Activated B cell treated with CpG ODN at 0.5 μM for 24 hours (primary cell): ENCODE data around the gene GALNT2. TPM values are rescaled to one million over a fixed set of nuclear protein-coding genes. Genes with fewer than 3 reads are reported as not detected.

Source experiments
- ATAC-seq: fragments of 200-7000 bp; cut with Tn5 transposase; one replicate; pipeline ENCODE4 v1.10.0; 2021; ENCODE audit warnings: low read depth, mild to moderate bottlenecking, moderate library complexity
- CTCF ChIA-PET: fragments of 350-600 bp; sonication (Branson Sonifier 250); formaldehyde crosslinking; loops from one replicate; lab custom pipeline; 2021; ENCODE audit warnings: antibody characterized with exemption; lab: Charles Lee
- POLR2A ChIA-PET: fragments of 350-600 bp; sonication (Branson Sonifier 250); formaldehyde crosslinking; loops from one replicate; lab custom pipeline; 2021; ENCODE audit warnings: antibody characterized with exemption; lab: Charles Lee
- DNase-seq: peaks from one replicate; pipeline ENCODE4 v3.0.0; 2022
- H3K27ac Mint-ChIP-seq: one replicate; pipeline ENCODE4 v1.8.0; 2020; ENCODE audit warnings: mixed read lengths
- H3K27me3 Mint-ChIP-seq: one replicate; pipeline ENCODE4 v1.8.0; 2021; ENCODE audit warnings: mixed read lengths
- H3K36me3 Mint-ChIP-seq: one replicate; pipeline ENCODE4 v1.8.0; 2021; ENCODE audit warnings: low read depth, mixed read lengths
- H3K4me1 Mint-ChIP-seq: one replicate; pipeline ENCODE4 v1.8.0; 2021; ENCODE audit warnings: mixed read lengths
- H3K4me3 Mint-ChIP-seq: one replicate; pipeline ENCODE4 v1.8.0; 2020; ENCODE audit warnings: mild to moderate bottlenecking, mixed read lengths
- H3K9me3 Mint-ChIP-seq: one replicate; pipeline ENCODE4 v1.8.0; 2020; ENCODE audit warnings: mixed read lengths
- CTCF ChIP-seq: fragments of 200-600 bp; IDR thresholded peaks from one replicate; pipeline ENCODE4 v1.8.0; 2022; ENCODE audit warnings: antibody characterized with exemption, mild to moderate bottlenecking
- intact Hi-C: fragments of 100-400 bp; cut with micrococcal nuclease; formaldehyde crosslinking; loops from one replicate; pipeline ENCODE4 v1.15.1; 2024
- total RNA-seq: library from RNA; stranded (reverse); gene quantifications from 2 replicates; pipeline ENCODE4 v1.2.3, GENCODE V29; 2022

The GALNT2 gene
- total RNA-seq, 1 donor from 2014 or later = 108 TPM

GRCh38 chr1:230050973-230051735 lies 15.9 kb upstream of the GALNT2 start:
- ChIA-PET POLR2A (no interaction called here), CTCF (no interaction called here)
- no peak for TF ChIP-seq CTCF
- ATAC-seq (no peak), DNase-seq (no peak)
- no peak overlapping the region for H3K4me3 Mint-ChIP-seq
- no peak overlapping the region for H3K27ac Mint-ChIP-seq
- peaks cover 2% of the 10 kb centered on the region for H3K9me3 Mint-ChIP-seq
- no peaks in the 10 kb centered on the region for H3K36me3 Mint-ChIP-seq
- intact Hi-C loops = no loop called here
- peaks cover 4% of the 10 kb centered on the region for H3K4me1 Mint-ChIP-seq
- H3K27me3 Mint-ChIP-seq = peaks cover 6% of the 10 kb centered on the region

- POLR2A ChIA-PET = no interaction called here
- DNase-seq (no peak), ATAC-seq (no peak)
- Mint-ChIP-seq H3K27ac (no peak overlapping the region), H3K27me3 (peaks cover 4% of the 10 kb centered on the region), H3K4me1 (peaks cover 4% of the 10 kb centered on the region), H3K4me3 (no peak overlapping the region), H3K36me3 (no peaks in the 10 kb centered on the region), H3K9me3 (peaks cover 2% of the 10 kb centered on the region)
- no peak for TF ChIP-seq CTCF
- intact Hi-C loops = no loop called here
- CTCF ChIA-PET = no interaction called here
Observed at GRCh38 chr1:230052018-230052417, 15.0 kb upstream of the GALNT2 start.

- H3K27me3 Mint-ChIP-seq = peaks cover 10% of the 10 kb centered on the region
- CTCF ChIA-PET = no interaction called here
- DNase-seq (no peak), ATAC-seq (no peak)
- POLR2A ChIA-PET = no interaction called here
- H3K4me1 Mint-ChIP-seq = peaks cover 4% of the 10 kb centered on the region
- peaks cover 2% of the 10 kb centered on the region for H3K9me3 Mint-ChIP-seq
- H3K36me3 Mint-ChIP-seq = no peaks in the 10 kb centered on the region
- H3K27ac Mint-ChIP-seq = no peak overlapping the region
- no peak overlapping the region for H3K4me3 Mint-ChIP-seq
- no peak for TF ChIP-seq CTCF
- intact Hi-C loops = no loop called here
Observed at GRCh38 chr1:230052665-230053064, 14.4 kb upstream of the GALNT2 start.

- TF ChIP-seq CTCF = no peak
- ATAC-seq (no peak), DNase-seq (no peak)
- ChIA-PET POLR2A (no interaction called here), CTCF (no interaction called here)
- peaks cover 4% of the 10 kb centered on the region for H3K4me1 Mint-ChIP-seq
- H3K9me3 Mint-ChIP-seq = no peaks in the 10 kb centered on the region
- H3K27me3 Mint-ChIP-seq = peaks cover 11% of the 10 kb centered on the region
- intact Hi-C loops = no loop called here
- no peak overlapping the region for H3K27ac Mint-ChIP-seq
- no peaks in the 10 kb centered on the region for H3K36me3 Mint-ChIP-seq
- H3K4me3 Mint-ChIP-seq = no peak overlapping the region
Observed at GRCh38 chr1:230054092-230054749, 12.8 kb upstream of the GALNT2 start.

GRCh38 chr1:230056098-230056497 lies 10.9 kb upstream of the GALNT2 start:
- DNase-seq = no peak
- Mint-ChIP-seq H3K9me3 (no peaks in the 10 kb centered on the region), H3K27ac (no peak overlapping the region), H3K27me3 (peaks cover 11% of the 10 kb centered on the region), H3K4me1 (peaks cover 2% of the 10 kb centered on the region), H3K4me3 (no peak overlapping the region), H3K36me3 (no peaks in the 10 kb centered on the region)
- no peak for ATAC-seq
- TF ChIP-seq CTCF = no peak
- intact Hi-C loops = no loop called here
- ChIA-PET POLR2A (no interaction called here), CTCF (no interaction called here)
